Endothelial cell (in vitro differentiated cells): Measurements from ENCODE around the gene ATF6B. TPM values are rescaled to one million over a fixed set of nuclear protein-coding genes. Genes with fewer than 3 reads are reported as not detected.

ENCODE experiments used
- DNase-seq: peaks from one replicate; pipeline ENCODE4 v3.0.0; 2021; ENCODE audit warnings: low spot score
- H3K27ac Mint-ChIP-seq: one replicate; pipeline ENCODE4 v1.8.0; 2021; ENCODE audit warnings: mixed read lengths, inconsistent platforms; ENCODE audit not compliant: unreplicated experiment
- H3K27me3 Mint-ChIP-seq: one replicate; pipeline ENCODE4 v1.8.0; 2021; ENCODE audit warnings: mild to moderate bottlenecking, moderate library complexity, mixed read lengths, inconsistent platforms; ENCODE audit not compliant: unreplicated experiment
- H3K36me3 Mint-ChIP-seq: one replicate; pipeline ENCODE4 v1.8.0; 2021; ENCODE audit warnings: mild to moderate bottlenecking, low read depth, mixed read lengths, inconsistent platforms; ENCODE audit not compliant: unreplicated experiment
- H3K4me1 Mint-ChIP-seq: one replicate; pipeline ENCODE4 v1.8.0; 2021; ENCODE audit warnings: mild to moderate bottlenecking, mixed read lengths, inconsistent platforms; ENCODE audit not compliant: unreplicated experiment
- H3K4me3 Mint-ChIP-seq: one replicate; pipeline ENCODE4 v1.8.0; 2021; ENCODE audit warnings: mild to moderate bottlenecking, mixed read lengths, inconsistent platforms; ENCODE audit not compliant: unreplicated experiment
- H3K9me3 Mint-ChIP-seq: one replicate; pipeline ENCODE4 v1.8.0; 2021; ENCODE audit warnings: mixed read lengths, inconsistent platforms; ENCODE audit not compliant: unreplicated experiment
- total RNA-seq: library from RNA; stranded (reverse); fragmentation: NEBNext Ultra II Directional; extraction: Animal tissue kit (Norgen Biotek cat#: 25700); gene quantifications from one replicate; pipeline ENCODE4 v1.2.1, GENCODE V29; 2021; ENCODE audit not compliant: unreplicated experiment
- TF ChIP-seq, protein P1 (sequence below): fragments of 200-600 bp; sonication (generic); IDR thresholded peaks from one replicate; pipeline ENCODE4 v1.5.0; 2021; ENCODE audit warnings: antibody characterized with exemption; ENCODE audit not compliant: unreplicated experiment

ATF6B gene
- total RNA-seq, 1 donor from 2014 or later = 72.9 TPM

DNA sequence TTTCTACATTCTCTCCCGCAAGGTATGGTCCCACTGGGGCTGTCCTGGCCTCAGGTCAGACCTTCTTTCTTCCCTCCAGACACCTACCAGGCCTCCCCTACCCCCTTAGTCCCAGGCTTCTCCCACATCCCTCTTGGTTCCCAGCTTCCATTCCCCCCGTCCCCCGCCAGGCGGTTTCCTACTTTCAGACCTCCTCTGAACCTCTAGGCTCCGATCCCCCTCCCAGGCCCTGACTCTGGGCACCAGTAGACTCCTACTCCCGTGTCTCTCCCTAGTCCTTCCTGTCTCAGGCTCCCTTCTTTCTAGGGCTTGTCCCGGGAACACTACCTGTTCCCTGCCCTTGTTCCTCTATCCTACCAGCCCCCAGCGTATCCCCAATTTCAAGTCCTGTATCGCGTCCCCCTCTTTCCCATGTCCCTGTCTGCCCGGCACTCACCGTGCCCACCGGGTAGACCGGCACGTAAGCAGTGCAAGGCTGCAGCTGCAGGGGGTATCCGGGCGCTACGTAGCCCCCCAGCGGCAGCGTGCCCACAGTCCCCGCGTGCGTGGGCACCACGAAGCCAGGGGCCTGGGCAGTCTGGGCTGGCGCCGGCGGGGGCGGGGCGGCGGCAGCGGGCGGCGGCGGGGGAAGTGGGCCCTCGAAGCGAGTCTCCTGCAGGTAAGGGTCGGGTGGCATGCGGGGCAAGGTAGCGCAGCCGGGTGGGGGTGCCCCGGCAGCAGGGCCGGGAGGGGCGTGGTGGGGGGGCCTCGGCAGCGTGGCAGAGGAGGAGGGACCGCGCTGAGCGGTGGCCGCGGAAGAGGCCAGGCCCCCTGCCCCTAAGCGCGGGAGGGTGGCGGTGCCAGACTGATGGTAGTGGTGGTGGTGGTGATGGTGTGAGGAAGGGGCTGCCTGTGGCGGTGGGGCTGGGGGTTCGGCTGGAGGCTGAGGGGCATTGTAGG, 22.2 kb upstream of the ATF6B start:
- TF ChIP-seq, protein P1, sequence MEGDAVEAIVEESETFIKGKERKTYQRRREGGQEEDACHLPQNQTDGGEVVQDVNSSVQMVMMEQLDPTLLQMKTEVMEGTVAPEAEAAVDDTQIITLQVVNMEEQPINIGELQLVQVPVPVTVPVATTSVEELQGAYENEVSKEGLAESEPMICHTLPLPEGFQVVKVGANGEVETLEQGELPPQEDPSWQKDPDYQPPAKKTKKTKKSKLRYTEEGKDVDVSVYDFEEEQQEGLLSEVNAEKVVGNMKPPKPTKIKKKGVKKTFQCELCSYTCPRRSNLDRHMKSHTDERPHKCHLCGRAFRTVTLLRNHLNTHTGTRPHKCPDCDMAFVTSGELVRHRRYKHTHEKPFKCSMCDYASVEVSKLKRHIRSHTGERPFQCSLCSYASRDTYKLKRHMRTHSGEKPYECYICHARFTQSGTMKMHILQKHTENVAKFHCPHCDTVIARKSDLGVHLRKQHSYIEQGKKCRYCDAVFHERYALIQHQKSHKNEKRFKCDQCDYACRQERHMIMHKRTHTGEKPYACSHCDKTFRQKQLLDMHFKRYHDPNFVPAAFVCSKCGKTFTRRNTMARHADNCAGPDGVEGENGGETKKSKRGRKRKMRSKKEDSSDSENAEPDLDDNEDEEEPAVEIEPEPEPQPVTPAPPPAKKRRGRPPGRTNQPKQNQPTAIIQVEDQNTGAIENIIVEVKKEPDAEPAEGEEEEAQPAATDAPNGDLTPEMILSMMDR = no peak
- H3K9me3 Mint-ChIP-seq = no peaks in the 10 kb centered on the region
- H3K36me3 Mint-ChIP-seq = peaks cover 7% of the 10 kb centered on the region
- DNase-seq = no peak
- H3K4me1 Mint-ChIP-seq = peaks cover 43% of the 10 kb centered on the region
- peaks cover 19% of the 10 kb centered on the region for H3K27me3 Mint-ChIP-seq
- H3K4me3 Mint-ChIP-seq = peak overlapping the region; percentile 83
- H3K27ac Mint-ChIP-seq = no peak overlapping the region

- peak overlapping the region; percentile 82 for H3K4me3 Mint-ChIP-seq
- peaks cover 39% of the 10 kb centered on the region for H3K4me1 Mint-ChIP-seq
Observed at GRCh38 chr6:32149092-32149755, 21.2 kb upstream of the ATF6B start.

DNA sequence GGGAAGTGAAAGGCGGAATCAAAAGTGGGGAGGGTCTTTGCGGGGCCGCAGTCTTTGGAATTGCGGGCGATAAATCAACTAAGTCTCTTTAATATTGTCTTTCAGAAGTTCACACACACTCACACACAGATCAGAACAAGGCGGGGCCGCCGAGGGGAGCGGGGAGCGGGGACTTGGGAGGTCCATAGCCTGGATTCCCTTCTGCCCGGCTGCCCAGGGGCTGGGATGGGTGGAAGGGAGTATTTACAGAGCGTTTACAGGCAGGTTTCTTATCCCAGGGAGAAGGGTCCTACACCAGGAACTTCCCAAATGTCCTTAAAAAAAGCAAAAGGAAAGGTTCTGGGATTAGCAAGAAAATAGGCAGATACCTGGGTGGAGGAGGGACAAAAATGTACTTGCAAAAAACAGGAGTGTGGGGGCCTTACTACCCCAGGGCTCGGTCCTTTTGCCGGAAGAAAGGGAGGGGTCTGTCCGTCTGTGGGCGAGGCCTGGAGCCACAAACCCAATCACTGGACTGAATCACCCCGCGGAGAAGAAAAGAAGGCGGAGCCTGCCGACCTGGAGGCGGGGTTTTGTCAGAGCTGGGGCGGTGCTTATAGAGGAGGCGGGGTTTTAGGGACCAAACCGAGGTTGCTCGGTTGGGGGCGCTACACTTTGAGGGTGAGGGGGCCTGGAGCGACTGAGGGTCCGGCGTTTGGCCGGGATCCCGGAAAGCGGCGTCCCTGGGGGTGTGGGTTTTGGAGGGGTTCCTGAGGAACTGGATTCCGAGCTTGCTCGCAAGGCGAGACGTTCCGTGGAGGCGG, 20.4 kb upstream of the ATF6B start:
- Mint-ChIP-seq H3K4me1 (peaks cover 35% of the 10 kb centered on the region), H3K9me3 (no peaks in the 10 kb centered on the region), H3K36me3 (peaks cover 7% of the 10 kb centered on the region), H3K27me3 (peaks cover 23% of the 10 kb centered on the region), H3K4me3 (peak overlapping the region; percentile 82), H3K27ac (no peak overlapping the region)
- DNase-seq = peak; percentile 69
- TF ChIP-seq, protein P1 = no peak

More at GRCh38 chr6:32149092-32149755, 21.2 kb upstream of the ATF6B start:
- H3K9me3 Mint-ChIP-seq = no peaks in the 10 kb centered on the region
- peaks cover 7% of the 10 kb centered on the region for H3K36me3 Mint-ChIP-seq
- H3K27me3 Mint-ChIP-seq = peaks cover 23% of the 10 kb centered on the region
- DNase-seq = no peak
- TF ChIP-seq, protein P1 = no peak
- no peak overlapping the region for H3K27ac Mint-ChIP-seq

DNA sequence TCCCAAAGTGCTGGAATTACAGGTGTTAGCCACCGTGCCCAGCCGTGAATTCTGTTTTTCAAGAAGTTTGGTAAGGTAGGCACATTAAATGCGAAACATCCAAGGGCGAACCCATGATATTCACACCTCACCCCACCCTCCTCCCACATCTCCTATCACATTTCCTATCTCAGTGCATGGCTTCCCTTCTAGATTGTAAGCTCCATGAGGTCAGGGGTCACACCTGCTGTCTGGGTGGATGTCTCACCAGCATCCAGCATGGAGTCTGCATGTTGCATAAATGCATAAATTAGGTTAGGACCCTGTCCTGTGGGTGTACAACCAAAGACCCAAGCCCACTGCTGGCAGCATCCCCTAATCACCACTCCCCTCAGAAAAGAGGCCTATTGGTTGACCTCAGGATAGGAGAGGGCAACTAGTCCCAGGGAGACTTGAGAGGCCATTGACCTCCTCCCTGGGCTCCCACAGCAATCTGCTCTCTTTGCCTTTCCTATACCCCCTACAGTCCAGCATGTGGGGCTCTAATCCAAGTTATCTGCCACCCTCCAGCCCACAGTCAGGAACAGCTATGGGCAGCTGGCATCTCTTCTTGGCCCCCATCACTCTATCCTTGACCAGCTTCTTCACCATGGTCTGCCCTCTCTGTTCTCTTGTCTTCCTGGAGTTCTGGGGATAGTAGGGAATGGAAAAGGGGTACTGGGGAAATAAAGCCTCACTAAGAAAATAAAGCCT, 19.5 kb upstream of the ATF6B start:
- TF ChIP-seq, protein P1 = no peak
- H3K4me3 Mint-ChIP-seq = peak overlapping the region; percentile 82
- DNase-seq = no peak
- peaks cover 31% of the 10 kb centered on the region for H3K4me1 Mint-ChIP-seq
- H3K9me3 Mint-ChIP-seq = no peaks in the 10 kb centered on the region
- H3K36me3 Mint-ChIP-seq = peaks cover 7% of the 10 kb centered on the region
- peaks cover 23% of the 10 kb centered on the region for H3K27me3 Mint-ChIP-seq
- peak overlapping the region; percentile 42 for H3K27ac Mint-ChIP-seq
